ENCODE data around the gene CLRN2.

Gene CLRN2

DNA sequence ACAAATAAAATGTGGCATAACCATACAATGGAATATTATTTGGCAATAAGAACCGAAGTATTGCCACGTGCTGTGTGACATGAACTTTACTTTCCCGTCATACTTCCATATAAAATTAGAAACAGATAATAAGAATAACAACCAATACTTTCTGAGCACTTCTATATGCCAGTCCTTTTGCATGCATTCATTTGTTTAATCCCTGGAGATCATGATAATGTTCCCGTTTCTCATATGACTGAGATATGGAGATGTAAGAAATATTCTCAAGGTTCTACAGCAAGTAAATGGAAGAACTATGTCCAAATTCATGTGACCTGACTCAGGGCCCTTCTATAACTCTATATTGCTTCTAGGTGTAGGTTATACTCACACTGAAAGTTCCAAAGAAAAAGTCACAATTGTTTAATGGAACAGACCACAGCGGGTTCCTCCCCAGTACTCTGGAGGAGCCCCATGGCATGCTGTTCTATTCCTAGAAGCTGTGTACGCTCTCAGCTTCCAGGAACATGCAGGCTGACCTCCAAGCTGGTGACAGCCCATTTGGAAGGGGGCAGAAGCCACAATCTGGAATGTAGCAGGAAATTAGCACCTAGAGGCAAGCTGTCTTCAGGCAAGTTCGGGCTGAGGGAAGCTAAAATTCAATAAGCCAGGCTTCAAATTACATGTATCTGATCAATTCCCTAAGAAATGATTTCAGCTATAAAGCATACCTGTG is 34.6 kb upstream of the CLRN2 start:
- no peak overlapping the region for H3K27ac ChIP-seq
- TF ChIP-seq CTCF (IDR thresholded peaks at IDR 0.05) (no peak), ZFX (IDR thresholded peaks at IDR 0.05; ENCODE audit: borderline replicate concordance) (no peak)

DNA sequence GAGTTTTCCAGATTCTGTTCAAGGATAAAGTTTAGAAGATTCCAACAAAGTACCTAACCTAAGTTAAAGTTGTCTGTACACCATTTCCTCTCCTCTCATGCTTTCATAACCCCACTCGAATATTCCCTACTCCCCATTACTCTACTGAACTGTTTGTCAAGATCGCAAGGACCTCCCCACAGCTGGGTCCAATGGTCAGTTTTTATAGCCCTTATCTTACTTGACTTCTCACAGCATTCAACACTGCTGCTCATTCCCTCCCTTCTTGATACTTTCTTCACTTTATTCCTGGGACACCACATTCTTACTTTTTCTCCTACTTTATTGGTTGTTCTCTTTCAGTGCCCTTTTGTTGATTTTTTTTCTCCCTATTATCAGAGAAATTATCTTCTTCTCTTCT is 34.0 kb upstream of the CLRN2 start:
- no peak overlapping the region for H3K27ac ChIP-seq
- TF ChIP-seq ZFX (IDR thresholded peaks at IDR 0.05; ENCODE audit: borderline replicate concordance) (no peak), CTCF (IDR thresholded peaks at IDR 0.05) (no peak)

GRCh38 chr4:17482716-17483115 is 32.2 kb upstream of the CLRN2 start:
- no peak overlapping the region for H3K27ac ChIP-seq
- TF ChIP-seq CTCF (IDR thresholded peaks at IDR 0.05) = no peak
- no peak for TF ChIP-seq ZFX (IDR thresholded peaks at IDR 0.05; ENCODE audit: borderline replicate concordance)

DNA sequence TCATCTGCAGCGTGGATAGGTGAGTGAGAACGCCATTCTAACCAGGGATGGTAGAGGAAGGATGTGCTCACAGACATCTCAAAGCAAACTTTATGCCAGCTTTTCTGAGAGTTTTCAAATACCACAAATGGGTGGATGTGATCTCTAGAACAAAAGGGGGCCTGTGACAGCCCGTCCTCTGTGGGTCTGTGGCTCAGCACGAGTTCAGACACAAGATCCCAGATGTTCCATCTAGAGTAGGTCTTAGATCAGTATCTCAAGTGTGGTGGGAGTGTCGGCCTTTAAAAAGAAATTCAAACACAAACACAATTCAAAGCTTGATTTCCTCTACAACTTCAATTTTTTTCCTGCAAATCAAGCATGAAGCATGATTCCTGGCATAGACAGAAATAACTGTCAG is 25.8 kb upstream of the CLRN2 start:
- TF ChIP-seq ZFX (IDR thresholded peaks at IDR 0.05; ENCODE audit: borderline replicate concordance) = no peak
- TF ChIP-seq CTCF (IDR thresholded peaks at IDR 0.05) = no peak

GRCh38 chr4:17489721-17490120 is 25.2 kb upstream of the CLRN2 start:
- TF ChIP-seq CTCF (IDR thresholded peaks at IDR 0.05) (no peak), ZFX (IDR thresholded peaks at IDR 0.05; ENCODE audit: borderline replicate concordance) (no peak)
- H3K27ac ChIP-seq = no peak overlapping the region

More for the DNA sequence above, 25.8 kb upstream of the CLRN2 start:
- no peak overlapping the region for H3K27ac ChIP-seq

- TF ChIP-seq CTCF (IDR thresholded peaks at IDR 0.05) = no peak
- TF ChIP-seq ZFX (IDR thresholded peaks at IDR 0.05; ENCODE audit: borderline replicate concordance) = no peak
These were observed 24.3 kb upstream of the CLRN2 start for GRCh38 chr4:17490575-17491059.

GRCh38 chr4:17491196-17491595 is 23.8 kb upstream of the CLRN2 start:
- H3K27ac ChIP-seq = no peak overlapping the region
- TF ChIP-seq CTCF (IDR thresholded peaks at IDR 0.05) (no peak), ZFX (IDR thresholded peaks at IDR 0.05; ENCODE audit: borderline replicate concordance) (no peak)

More at GRCh38 chr4:17490575-17491059, 24.3 kb upstream of the CLRN2 start:
- no peak overlapping the region for H3K27ac ChIP-seq
